Measurements from ENCODE around the gene MT1M.
"Not testable (repeated sequence)": the region's sequence is repeated elsewhere in the genome, so short reads cannot be mapped to it uniquely, and the experiment has no call there.

Gene MT1M

GRCh38 chr16:56643833-56644232, 11.4 kb downstream of the MT1M start:
- in situ Hi-C loops (cut with MboI; ENCODE audit: low pct_unique_long_range_greater_than_20kb, low sequenced_read_pairs), result no loop called here
- DNase-seq, result no peak

GRCh38 chr16:56645311-56645710, 12.9 kb downstream of the MT1M start:
- no peak for DNase-seq
- in situ Hi-C loops (cut with MboI; ENCODE audit: low pct_unique_long_range_greater_than_20kb, low sequenced_read_pairs), result no loop called here

GRCh38 chr16:56645838-56646237, 13.4 kb downstream of the MT1M start:
- in situ Hi-C loops (cut with MboI; ENCODE audit: low pct_unique_long_range_greater_than_20kb, low sequenced_read_pairs), result no loop called here

GRCh38 chr16:56647641-56648431, 15.4 kb downstream of the MT1M start:
- in situ Hi-C loops (cut with MboI; ENCODE audit: low pct_unique_long_range_greater_than_20kb, low sequenced_read_pairs), result no loop called here
- no peak for DNase-seq

More at GRCh38 chr16:56645838-56646237, 13.4 kb downstream of the MT1M start:
- DNase-seq, result no peak

- DNase-seq, result no peak
- in situ Hi-C loops (cut with MboI; ENCODE audit: low pct_unique_long_range_greater_than_20kb, low sequenced_read_pairs), result no loop called here
These were observed 16.8 kb downstream of the MT1M start for GRCh38 chr16:56649271-56649670.

GRCh38 chr16:56649820-56650219, 17.4 kb downstream of the MT1M start:
- in situ Hi-C loops (cut with MboI; ENCODE audit: low pct_unique_long_range_greater_than_20kb, low sequenced_read_pairs), result no loop called here
- no peak for DNase-seq

GRCh38 chr16:56651586-56651985, 19.1 kb downstream of the MT1M start, which contains the start of gene MT1B:
Gene MT1B, plus strand, starts transcription at chr16:56651886. Its CDS starts 68 bp downstream, at chr16:56651954.
- DNase-seq, result no peak
- in situ Hi-C loops (cut with MboI; ENCODE audit: low pct_unique_long_range_greater_than_20kb, low sequenced_read_pairs), result no loop called here

GRCh38 chr16:56652600-56652999, 20.1 kb downstream of the MT1M start:
- in situ Hi-C loops (cut with MboI; ENCODE audit: low pct_unique_long_range_greater_than_20kb, low sequenced_read_pairs), result no loop called here

GRCh38 chr16:56653218-56653617, 20.8 kb downstream of the MT1M start:
- in situ Hi-C loops (cut with MboI; ENCODE audit: low pct_unique_long_range_greater_than_20kb, low sequenced_read_pairs), result no loop called here

More at GRCh38 chr16:56652600-56652999, 20.1 kb downstream of the MT1M start:
- no peak for DNase-seq

GRCh38 chr16:56657555-56658326, 25.3 kb downstream of the MT1M start, which contains the start of gene MT1F:
Gene MT1F, plus strand, starts transcription at chr16:56657959. Its CDS starts 100 bp downstream, at chr16:56658059.
- in situ Hi-C loops (cut with MboI; ENCODE audit: low pct_unique_long_range_greater_than_20kb, low sequenced_read_pairs), result no loop called here
- peak; percentile 86 for DNase-seq

More at GRCh38 chr16:56653218-56653617, 20.8 kb downstream of the MT1M start:
- no peak for DNase-seq

GRCh38 chr16:56658327-56658875, 25.9 kb downstream of the MT1M start:
- no peak for DNase-seq
- in situ Hi-C loops (cut with MboI; ENCODE audit: low pct_unique_long_range_greater_than_20kb, low sequenced_read_pairs), result no loop called here

GRCh38 chr16:56662357-56663354, 30.2 kb downstream of the MT1M start:
- in situ Hi-C loops (cut with MboI; ENCODE audit: low pct_unique_long_range_greater_than_20kb, low sequenced_read_pairs), result no loop called here
- no peak for DNase-seq

- DNase-seq, result no peak
- in situ Hi-C loops (cut with MboI; ENCODE audit: low pct_unique_long_range_greater_than_20kb, low sequenced_read_pairs), result no loop called here
These were observed 32.0 kb downstream of the MT1M start for GRCh38 chr16:56664506-56664905.

GRCh38 chr16:56665286-56666261, 33.1 kb downstream of the MT1M start:
- in situ Hi-C loops (cut with MboI; ENCODE audit: low pct_unique_long_range_greater_than_20kb, low sequenced_read_pairs), result not testable (repeated sequence)

GRCh38 chr16:56667581-56668571, 35.4 kb downstream of the MT1M start, which contains the start of gene MT1G:
Gene MT1G, minus strand, starts transcription at chr16:56668065. Its CDS starts 72 bp downstream, at chr16:56667993.
- no peak for DNase-seq
- in situ Hi-C loops (cut with MboI; ENCODE audit: low pct_unique_long_range_greater_than_20kb, low sequenced_read_pairs), result no loop called here

More at GRCh38 chr16:56665286-56666261, 33.1 kb downstream of the MT1M start:
- DNase-seq, result not testable (repeated sequence)

Measured in KBM-7 (cell line).